Activated CD4-positive, alpha-beta T cell treated with anti-CD3 and anti-CD28 coated beads, Interleukin-2, amount 10 ng/mL, durations not matched to agents 7 days and 5 days (primary cell): Measurements from ENCODE around the gene TRMT112. TPM values are rescaled to one million over a fixed set of nuclear protein-coding genes. Genes with fewer than 3 reads are reported as not detected.
"Not testable (repeated sequence)": the region's sequence is repeated elsewhere in the genome, so short reads cannot be mapped to it uniquely, and the experiment has no call there.

Source experiments
- CTCF ChIA-PET: fragments of 350-600 bp; sonication (Branson Sonifier 250); formaldehyde crosslinking; loops from one replicate; lab custom pipeline; 2021; ENCODE audit warnings: antibody characterized with exemption; lab: Charles Lee
- POLR2A ChIA-PET: fragments of 350-600 bp; sonication (Branson Sonifier 250); formaldehyde crosslinking; loops from one replicate; lab custom pipeline; 2021; ENCODE audit warnings: antibody characterized with exemption; lab: Charles Lee
- DNase-seq: peaks from one replicate; pipeline ENCODE4 v3.0.0-alpha.2; 2020
- H3K27ac Mint-ChIP-seq: one replicate; pipeline ENCODE4 v1.8.0; 2021; ENCODE audit warnings: mild to moderate bottlenecking, moderate library complexity, mixed read lengths
- H3K27me3 Mint-ChIP-seq: one replicate; pipeline ENCODE4 v1.8.0; 2021; ENCODE audit warnings: mixed read lengths
- H3K36me3 Mint-ChIP-seq: one replicate; pipeline ENCODE4 v1.8.0; 2021; ENCODE audit warnings: low read depth, mixed read lengths
- H3K4me1 Mint-ChIP-seq: one replicate; pipeline ENCODE4 v1.8.0; 2021; ENCODE audit warnings: mixed read lengths
- H3K4me3 Mint-ChIP-seq: one replicate; pipeline ENCODE4 v1.8.0; 2021; ENCODE audit warnings: mild to moderate bottlenecking, moderate library complexity, mixed read lengths
- H3K9me3 Mint-ChIP-seq: one replicate; pipeline ENCODE4 v1.8.0; 2021; ENCODE audit warnings: mixed read lengths
- total RNA-seq, 2 experiments: library from RNA; stranded (reverse); gene quantifications; one replicate each; pipeline ENCODE4 v1.2.3, GENCODE V29; 2021

Gene TRMT112
- total RNA-seq, 2 experiments from 2014 or later: 160 to 171 TPM

- Mint-ChIP-seq H3K36me3 (peaks cover 23% of the 10 kb centered on the region), H3K4me1 (peaks cover 39% of the 10 kb centered on the region), H3K27me3 (no peaks in the 10 kb centered on the region), H3K4me3 (no peak overlapping the region), H3K27ac (no peak overlapping the region), H3K9me3 (no peaks in the 10 kb centered on the region)
- ChIA-PET CTCF (interaction anchor here (0.6 to 2.5 kb wide), 6 partner anchors 9 to 1352 kb away, joined by 3 to 12 read pairs (median 3); no protein-coding TSS in a partner anchor), POLR2A (no interaction called here)
- no peak for DNase-seq
Measured at GRCh38 chr11:64313491-64314145, 3.7 kb downstream of the TRMT112 start.

DNA sequence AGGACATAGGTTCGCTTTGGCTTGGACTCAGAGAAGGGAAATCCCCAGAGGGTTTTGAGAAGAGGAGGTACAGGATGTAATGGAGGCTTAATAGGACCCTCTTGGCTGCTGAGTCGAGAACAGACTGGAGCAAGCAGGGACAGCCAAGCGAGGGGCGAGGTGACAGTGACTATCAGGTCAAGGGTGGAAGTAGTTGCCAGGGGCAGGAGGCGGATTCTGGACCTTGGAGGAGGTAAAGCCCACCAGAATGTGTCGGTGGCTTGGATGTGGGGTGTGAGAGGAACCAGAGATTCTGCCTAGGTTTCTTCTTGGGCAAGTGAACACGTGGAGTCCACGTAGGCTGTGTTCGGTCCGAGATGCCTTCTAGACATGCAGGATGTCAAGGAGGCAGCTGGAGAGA lies 4.4 kb downstream of the TRMT112 start:
- Mint-ChIP-seq H3K4me3 (no peak overlapping the region), H3K36me3 (peaks cover 23% of the 10 kb centered on the region), H3K9me3 (no peaks in the 10 kb centered on the region), H3K4me1 (peaks cover 36% of the 10 kb centered on the region), H3K27me3 (no peaks in the 10 kb centered on the region), H3K27ac (peak overlapping the region; percentile 65)
- POLR2A ChIA-PET: no interaction called here
- no peak for DNase-seq
- CTCF ChIA-PET: interaction anchor here (0.6 to 2.5 kb wide), 4 partner anchors 9 to 1352 kb away, joined by 3 to 12 read pairs (median 3); no protein-coding TSS in a partner anchor

- H3K9me3 Mint-ChIP-seq, DNase-seq, H3K27me3 Mint-ChIP-seq: not testable (repeated sequence)
- Mint-ChIP-seq H3K4me1 (peaks cover 45% of the 10 kb centered on the region), H3K4me3 (peak overlapping the region; percentile 87), H3K27ac (peak overlapping the region; percentile 28), H3K36me3 (peaks cover 16% of the 10 kb centered on the region)
- POLR2A ChIA-PET: interaction anchor here (0.6 kb wide), 1 partner anchor 10 kb away, joined by 4 read pairs; the partner anchor contains the start of gene PRDX5
- CTCF ChIA-PET: interaction anchor here (1.2 to 5.3 kb wide), 2 partner anchors 9 to 24 kb away, joined by 3 to 35 read pairs; partner anchors contain the start of genes PRDX5 and TRMT112
Measured at GRCh38 chr11:64307795-64308194, 9.6 kb downstream of the TRMT112 start.

GRCh38 chr11:64306876-64307622 lies 10.3 kb downstream of the TRMT112 start:
- POLR2A ChIA-PET: interaction anchor here (0.6 kb wide), 1 partner anchor 11 kb away, joined by 4 read pairs; the partner anchor contains the start of gene PRDX5
- H3K27ac Mint-ChIP-seq: peak overlapping the region; percentile 92
- CTCF ChIA-PET: interaction anchor here (0.5 to 5.3 kb wide), 2 partner anchors 10 to 28 kb away, joined by 3 to 35 read pairs; partner anchors contain the start of genes PRDX5 and TRMT112

DNA sequence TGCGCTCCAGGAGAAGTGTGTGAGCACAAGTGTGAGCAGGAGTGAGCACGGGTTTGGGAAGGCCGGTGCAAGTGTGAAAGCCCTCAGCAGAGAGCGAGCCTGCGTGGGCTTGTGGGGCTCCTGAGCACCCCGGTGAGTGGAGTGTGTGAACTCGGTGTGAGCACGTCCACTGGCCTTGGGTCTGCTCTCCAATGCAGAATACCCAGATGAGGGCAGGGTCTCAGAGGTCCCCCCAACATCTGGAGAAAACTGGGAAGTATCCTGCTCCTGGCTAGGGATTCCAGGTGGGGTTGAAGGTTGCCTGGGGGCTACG lies 10.8 kb downstream of the TRMT112 start:
- POLR2A ChIA-PET: no interaction called here
- H3K36me3 Mint-ChIP-seq: peaks cover 11% of the 10 kb centered on the region
- no peaks in the 10 kb centered on the region for H3K9me3 Mint-ChIP-seq
- no peak for DNase-seq
- H3K27ac Mint-ChIP-seq: peak overlapping the region; percentile 92
- peak overlapping the region; percentile 87 for H3K4me3 Mint-ChIP-seq
- CTCF ChIA-PET: interaction anchor here (0.5 to 5.3 kb wide), 2 partner anchors 11 to 27 kb away, joined by 3 to 35 read pairs; partner anchors contain the start of genes PRDX5 and TRMT112
- H3K27me3 Mint-ChIP-seq: peaks cover 4% of the 10 kb centered on the region
- peaks cover 40% of the 10 kb centered on the region for H3K4me1 Mint-ChIP-seq

More at GRCh38 chr11:64306876-64307622, 10.3 kb downstream of the TRMT112 start:
- Mint-ChIP-seq H3K4me1 (peaks cover 40% of the 10 kb centered on the region), H3K4me3 (peak overlapping the region; percentile 87), H3K36me3 (peaks cover 11% of the 10 kb centered on the region), H3K9me3 (no peaks in the 10 kb centered on the region), H3K27me3 (no peaks in the 10 kb centered on the region)
- DNase-seq: no peak

GRCh38 chr11:64305691-64306562 lies 11.4 kb downstream of the TRMT112 start:
- POLR2A ChIA-PET: no interaction called here
- CTCF ChIA-PET: interaction anchor here (0.5 to 5.8 kb wide), 11 partner anchors 11 to 361 kb away, joined by 3 to 92 read pairs (median 14); partner anchors contain the start of genes BAD, FERMT3, GPR137 and KCNK4
- Mint-ChIP-seq H3K27ac (peak overlapping the region; percentile 92), H3K9me3 (no peaks in the 10 kb centered on the region), H3K27me3 (peaks cover 5% of the 10 kb centered on the region), H3K36me3 (peaks cover 11% of the 10 kb centered on the region), H3K4me1 (peaks cover 39% of the 10 kb centered on the region), H3K4me3 (peak overlapping the region; percentile 87)
- peak; percentile 80 for DNase-seq

DNA sequence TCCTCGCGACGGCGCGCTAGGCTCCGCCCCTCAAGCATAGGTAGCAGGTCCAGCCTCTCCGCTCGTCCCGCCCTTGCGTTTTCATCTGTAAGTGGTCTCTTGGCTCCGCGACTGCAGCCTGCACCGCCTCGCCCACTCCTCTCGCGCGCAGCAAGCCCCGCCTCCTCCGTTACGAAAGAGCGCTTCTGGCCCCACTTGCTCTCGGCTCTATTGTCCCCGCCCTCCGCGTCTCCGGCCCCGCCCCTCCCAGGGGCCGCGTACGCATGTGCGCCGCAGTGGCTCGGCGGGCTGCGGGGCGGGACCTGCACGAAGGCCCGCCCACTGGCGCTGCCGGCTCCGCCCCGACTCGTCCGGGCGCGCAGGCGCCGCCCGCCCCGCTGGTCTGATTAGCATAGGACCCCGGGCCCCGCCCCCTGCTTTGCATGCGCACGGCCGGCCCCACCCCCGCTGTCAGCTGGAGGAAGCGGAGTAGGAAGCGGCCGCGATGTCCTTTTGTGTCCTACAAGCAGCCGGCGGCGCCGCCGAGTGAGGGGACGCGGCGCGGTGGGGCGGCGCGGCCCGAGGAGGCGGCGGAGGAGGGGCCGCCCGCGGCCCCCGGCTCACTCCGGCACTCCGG lies 12.2 kb downstream of the TRMT112 start, which contains the start of gene ESRRA:
Gene ESRRA (plus strand): TSS at position 450 of the 616 bp plus-strand sequence. CDS start 1,656 bp downstream, outside the sequence.
- POLR2A ChIA-PET: interaction anchor here (0.8 to 0.9 kb wide), 3 partner anchors 12 to 88 kb away, joined by 3 read pairs; partner anchors contain the start of gene TRMT112
- Mint-ChIP-seq H3K27me3 (peaks cover 12% of the 10 kb centered on the region), H3K4me1 (peaks cover 44% of the 10 kb centered on the region), H3K36me3 (peaks cover 11% of the 10 kb centered on the region), H3K9me3 (no peaks in the 10 kb centered on the region), H3K27ac (peak within 1 kb of the TSS; percentile 98), H3K4me3 (peak within 1 kb of the TSS; percentile 87)
- CTCF ChIA-PET: interaction anchor here (0.7 to 5.8 kb wide), 26 partner anchors 9 to 360 kb away, joined by 3 to 92 read pairs (median 4); partner anchors contain the start of genes BAD, FERMT3, GPR137 and KCNK4
- DNase-seq: peak; percentile 100

- H3K27ac Mint-ChIP-seq: peak overlapping the region; percentile 98
- peaks cover 18% of the 10 kb centered on the region for H3K27me3 Mint-ChIP-seq
- H3K36me3 Mint-ChIP-seq: peaks cover 11% of the 10 kb centered on the region
- H3K9me3 Mint-ChIP-seq: no peaks in the 10 kb centered on the region
- H3K4me3 Mint-ChIP-seq: peak overlapping the region; percentile 82
- H3K4me1 Mint-ChIP-seq: peaks cover 44% of the 10 kb centered on the region
- ChIA-PET POLR2A (interaction anchor here (0.5 to 0.9 kb wide), 5 partner anchors 12 to 87 kb away, joined by 3 read pairs; partner anchors contain the start of gene TRMT112), CTCF (interaction anchor here (0.7 to 5.8 kb wide), 38 partner anchors 9 to 360 kb away, joined by 3 to 92 read pairs (median 4); partner anchors contain the start of genes BAD, FERMT3, GPR137 and KCNK4)
- DNase-seq: peak; percentile 95
Measured at GRCh38 chr11:64304316-64305072, 12.9 kb downstream of the TRMT112 start.

DNA sequence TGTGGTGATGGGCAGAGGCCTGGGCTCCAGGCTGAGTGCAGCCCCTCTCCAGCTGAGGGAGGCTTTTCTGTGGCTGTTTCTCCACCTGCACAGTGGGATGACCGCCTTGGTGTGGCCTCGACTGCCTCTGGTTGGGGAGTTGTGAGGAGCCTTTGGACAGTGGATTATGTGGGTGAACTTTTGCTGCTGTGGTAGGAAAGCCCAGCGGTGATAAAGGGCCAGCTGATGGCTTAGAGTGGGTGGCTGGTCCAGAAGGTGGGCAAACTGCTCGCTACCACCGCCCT lies 13.4 kb downstream of the TRMT112 start:
- H3K9me3 Mint-ChIP-seq: no peaks in the 10 kb centered on the region
- peak overlapping the region; percentile 98 for H3K27ac Mint-ChIP-seq
- peaks cover 42% of the 10 kb centered on the region for H3K4me1 Mint-ChIP-seq
- DNase-seq: no peak
- H3K4me3 Mint-ChIP-seq: peak overlapping the region; percentile 82
- peaks cover 19% of the 10 kb centered on the region for H3K27me3 Mint-ChIP-seq
- POLR2A ChIA-PET: interaction anchor here (0.7 kb wide), 1 partner anchor 33 kb away, joined by 3 read pairs; no protein-coding TSS in a partner anchor
- peaks cover 10% of the 10 kb centered on the region for H3K36me3 Mint-ChIP-seq
- CTCF ChIA-PET: interaction anchor here (0.7 to 5.8 kb wide), 28 partner anchors 8 to 151 kb away, joined by 3 to 92 read pairs (median 6); partner anchors contain the start of genes BAD, FERMT3, GPR137 and KCNK4

DNA sequence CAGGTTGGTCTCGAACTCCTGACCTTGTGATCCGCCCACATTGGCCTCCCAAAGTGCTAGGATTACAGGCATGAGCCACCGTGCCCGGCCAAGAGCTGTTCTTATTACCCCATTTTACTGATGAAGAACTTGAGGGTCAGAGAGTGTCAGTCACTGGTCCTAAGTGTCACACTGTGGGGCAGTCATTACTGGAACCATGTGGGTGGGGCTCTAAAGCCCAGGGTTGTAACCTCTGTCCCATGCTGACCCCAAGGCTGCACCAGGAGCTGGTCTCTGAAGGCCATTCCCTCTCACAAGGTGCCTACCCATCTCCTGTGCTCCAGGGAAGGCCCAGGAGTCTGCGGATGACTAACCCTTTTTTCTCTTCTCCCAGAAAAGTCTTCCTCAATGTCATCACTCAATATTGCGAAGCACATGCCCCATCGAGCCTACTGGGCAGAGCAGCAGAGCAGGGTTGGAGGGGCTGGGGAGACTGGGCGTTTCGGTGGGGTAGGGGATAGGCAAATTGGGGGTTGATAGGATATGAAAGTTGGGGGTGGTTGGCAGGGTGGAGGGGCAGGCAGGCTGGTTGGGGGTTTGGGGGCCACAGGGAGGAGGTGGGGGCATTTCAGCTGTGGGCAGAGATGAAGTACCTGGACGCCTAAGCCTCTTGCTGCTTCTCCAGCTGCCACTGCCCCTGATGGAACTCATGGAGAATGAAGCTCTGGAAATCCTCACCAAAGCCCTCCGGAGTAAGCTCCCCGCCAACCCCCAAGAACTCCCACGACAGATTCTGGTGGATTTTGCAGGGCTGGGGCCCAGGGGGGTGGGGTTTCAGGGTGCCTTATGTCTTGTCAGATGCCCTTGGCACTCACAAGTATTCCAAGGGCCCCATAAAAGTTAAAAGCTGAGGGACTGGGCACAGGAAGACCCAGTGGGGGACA lies 14.0 kb downstream of the TRMT112 start:
- H3K36me3 Mint-ChIP-seq: peaks cover 10% of the 10 kb centered on the region
- POLR2A ChIA-PET: interaction anchor here (0.7 kb wide), 1 partner anchor 32 kb away, joined by 3 read pairs; no protein-coding TSS in a partner anchor
- CTCF ChIA-PET: interaction anchor here (0.7 to 5.8 kb wide), 29 partner anchors 8 to 118 kb away, joined by 3 to 92 read pairs (median 6); partner anchors contain the start of genes BAD, FERMT3, GPR137 and KCNK4
- no peak overlapping the region for H3K4me3 Mint-ChIP-seq
- H3K27ac Mint-ChIP-seq: peak overlapping the region; percentile 41
- H3K27me3 Mint-ChIP-seq: peaks cover 25% of the 10 kb centered on the region
- peaks cover 42% of the 10 kb centered on the region for H3K4me1 Mint-ChIP-seq
- no peaks in the 10 kb centered on the region for H3K9me3 Mint-ChIP-seq
- no peak for DNase-seq
